Amniotic stem cell (primary cell): ENCODE measurements around the gene COQ10A.

Experiments
- DNase-seq: peaks from one replicate; lab custom pipeline; 2025; lab: John Stamatoyannopoulos, UW

Gene COQ10A

DNA sequence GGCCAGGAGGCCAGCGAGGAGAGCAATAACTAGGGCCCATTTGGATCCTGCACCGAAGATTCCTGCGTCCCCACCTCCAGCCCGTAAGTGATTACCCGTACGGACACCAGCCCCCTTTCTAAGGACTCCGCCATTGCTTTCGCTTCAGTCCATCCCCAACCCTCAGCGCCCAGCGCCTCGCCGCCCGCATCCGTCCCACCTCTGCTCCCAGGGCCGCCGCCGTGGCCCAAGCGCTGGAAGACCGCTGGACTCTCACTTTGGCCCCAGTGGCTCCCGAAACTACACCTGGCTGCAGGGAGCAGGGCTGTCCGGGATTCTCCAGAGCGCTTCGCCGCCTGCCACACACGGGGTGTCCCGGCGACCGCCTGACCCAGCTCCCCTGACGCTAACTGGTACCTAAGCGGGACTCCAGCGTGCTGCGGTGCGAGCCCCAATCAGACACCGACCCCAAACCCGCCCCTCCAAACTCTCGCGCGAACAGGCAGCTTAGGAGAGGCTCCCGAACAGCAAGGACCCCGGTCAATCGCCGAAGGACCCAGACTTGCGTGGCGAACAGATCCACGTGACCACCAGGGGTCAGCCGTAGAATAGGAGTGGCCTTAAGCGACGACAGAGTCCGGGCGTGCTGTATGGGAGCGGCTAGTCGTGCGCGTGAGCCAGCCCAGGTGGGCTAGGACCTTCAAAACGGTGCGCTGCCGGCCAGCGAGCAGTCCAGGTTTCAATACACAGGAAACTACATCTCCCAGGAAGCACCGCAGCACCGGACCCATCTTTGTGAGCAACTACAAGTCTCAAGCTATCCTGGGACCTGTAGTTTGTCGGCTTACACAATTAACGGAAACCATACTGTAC lies 49.1 kb downstream of the COQ10A start, which contains the start of gene CNPY2:
CNPY2 (minus strand) TSS at position 367 of the 852 bp plus-strand sequence. CDS start 771 bp downstream, outside the sequence.
- peak; percentile 97 for DNase-seq

DNA sequence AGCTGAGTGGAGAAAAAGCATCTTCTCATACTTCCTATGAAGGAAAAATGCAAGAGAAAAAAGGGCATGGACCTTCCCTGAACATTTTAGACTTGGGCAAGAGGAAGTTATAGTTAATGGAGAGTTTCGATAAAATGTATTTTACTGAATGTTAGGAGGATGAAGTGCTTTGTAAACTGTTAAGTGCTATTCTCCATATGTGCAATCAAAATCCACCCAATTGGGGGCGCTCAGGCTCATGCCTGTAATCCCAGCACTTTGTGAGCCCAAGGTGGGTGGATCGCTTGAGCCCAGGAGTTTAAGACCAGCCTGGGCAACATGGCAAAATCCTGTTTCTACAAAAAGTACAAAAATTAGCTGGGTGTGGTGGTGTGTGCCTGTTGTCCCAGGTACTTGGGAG lies 50.9 kb downstream of the COQ10A start:
- DNase-seq, result no peak
